ENCODE measurements around the gene BBS10.
A peak's percentile ranks its signal among the peaks of the same experiment; 100 is the strongest.

The BBS10 gene

GRCh38 chr12:76348079-76348901 lies at the start of gene BBS10:
TSS of gene BBS10 (minus strand) at chr12:76348415. CDS start at chr12:76348358, 57 bp downstream.
- TF ChIP-seq, protein P1, sequence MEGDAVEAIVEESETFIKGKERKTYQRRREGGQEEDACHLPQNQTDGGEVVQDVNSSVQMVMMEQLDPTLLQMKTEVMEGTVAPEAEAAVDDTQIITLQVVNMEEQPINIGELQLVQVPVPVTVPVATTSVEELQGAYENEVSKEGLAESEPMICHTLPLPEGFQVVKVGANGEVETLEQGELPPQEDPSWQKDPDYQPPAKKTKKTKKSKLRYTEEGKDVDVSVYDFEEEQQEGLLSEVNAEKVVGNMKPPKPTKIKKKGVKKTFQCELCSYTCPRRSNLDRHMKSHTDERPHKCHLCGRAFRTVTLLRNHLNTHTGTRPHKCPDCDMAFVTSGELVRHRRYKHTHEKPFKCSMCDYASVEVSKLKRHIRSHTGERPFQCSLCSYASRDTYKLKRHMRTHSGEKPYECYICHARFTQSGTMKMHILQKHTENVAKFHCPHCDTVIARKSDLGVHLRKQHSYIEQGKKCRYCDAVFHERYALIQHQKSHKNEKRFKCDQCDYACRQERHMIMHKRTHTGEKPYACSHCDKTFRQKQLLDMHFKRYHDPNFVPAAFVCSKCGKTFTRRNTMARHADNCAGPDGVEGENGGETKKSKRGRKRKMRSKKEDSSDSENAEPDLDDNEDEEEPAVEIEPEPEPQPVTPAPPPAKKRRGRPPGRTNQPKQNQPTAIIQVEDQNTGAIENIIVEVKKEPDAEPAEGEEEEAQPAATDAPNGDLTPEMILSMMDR (IDR thresholded peaks at IDR 0.05), result peak; percentile 37 to 41
- intact Hi-C loops (cut with DNase I; ENCODE audit: low total_unique reads), result loop anchor here (10.0 kb wide), 2 partner anchors 207 to 263 kb away; partner anchors contain the start of genes NAP1L1 and OSBPL8
- peak within 1 kb of the TSS; percentile 90 for H3K27ac ChIP-seq

GRCh38 chr12:76391461-76391860 lies 43.2 kb upstream of the BBS10 start:
- TF ChIP-seq, protein P1 (IDR thresholded peaks at IDR 0.05), result no peak
- intact Hi-C loops (cut with DNase I; ENCODE audit: low total_unique reads), result no loop called here
- Histone ChIP-seq H3K36me3 (peaks cover 26 to 36% (median 26%) of the 10 kb centered on the region in 3 donors), H3K27me3 (no peaks in the 10 kb centered on the region), H3K4me1 (no peaks in the 10 kb centered on the region), H3K27ac (no peak overlapping the region), H3K9me3 (no peaks in the 10 kb centered on the region), H3K4me3 (no peak overlapping the region)
- DNase-seq, result no peak

More at GRCh38 chr12:76348079-76348901, at the start of gene BBS10:
- DNase-seq, result peak; percentile 86 to 95
- Histone ChIP-seq H3K4me1 (peaks cover 0 to 24% (median 10%) of the 10 kb centered on the region in 4 donors), H3K27me3 (no peaks in the 10 kb centered on the region), H3K4me3 (peak within 1 kb of the TSS; percentile 86 to 89), H3K36me3 (no peaks in the 10 kb centered on the region), H3K9me3 (no peaks in the 10 kb centered on the region)

DNA sequence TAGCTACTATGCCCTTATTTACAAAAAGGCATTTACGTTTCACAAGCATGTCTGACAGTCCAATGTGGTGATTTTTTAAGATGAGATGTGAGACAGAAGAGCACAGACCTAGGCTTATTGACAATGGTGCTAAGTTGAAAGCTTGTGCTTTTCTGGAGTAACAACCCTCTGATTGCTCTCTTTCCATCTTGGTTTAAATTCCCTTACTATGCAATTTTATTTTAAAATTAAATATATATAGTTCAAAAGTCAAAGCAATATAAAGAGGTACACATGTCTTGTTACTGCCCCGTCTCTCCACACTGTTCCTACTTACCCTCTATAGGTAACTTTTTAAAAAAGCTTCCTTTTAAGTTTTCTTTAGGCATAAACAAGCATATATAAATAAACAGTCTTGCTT lies 39.4 kb upstream of the BBS10 start:
- Histone ChIP-seq H3K4me1 (no peaks in the 10 kb centered on the region), H3K27ac (no peak overlapping the region), H3K4me3 (no peak overlapping the region), H3K27me3 (no peaks in the 10 kb centered on the region), H3K9me3 (no peaks in the 10 kb centered on the region), H3K36me3 (peaks cover 27 to 44% (median 34%) of the 10 kb centered on the region in 3 donors)
- intact Hi-C loops (cut with DNase I; ENCODE audit: low total_unique reads), result no loop called here
- TF ChIP-seq, protein P1 (IDR thresholded peaks at IDR 0.05), result no peak
- DNase-seq, result no peak

- no peaks in the 10 kb centered on the region for H3K27me3 ChIP-seq
- TF ChIP-seq, protein P1 (IDR thresholded peaks at IDR 0.05), result no peak
- intact Hi-C loops (cut with DNase I; ENCODE audit: low total_unique reads), result no loop called here
Measured at GRCh38 chr12:76384560-76384959, 36.3 kb upstream of the BBS10 start.

GRCh38 chr12:76383988-76384387 lies 35.8 kb upstream of the BBS10 start:
- Histone ChIP-seq H3K27ac (no peak overlapping the region), H3K27me3 (no peaks in the 10 kb centered on the region), H3K4me1 (no peaks in the 10 kb centered on the region), H3K36me3 (peaks cover 14 to 27% (median 18%) of the 10 kb centered on the region in 3 donors), H3K4me3 (no peak overlapping the region), H3K9me3 (no peaks in the 10 kb centered on the region)
- no peak for DNase-seq
- TF ChIP-seq, protein P1 (IDR thresholded peaks at IDR 0.05), result no peak
- intact Hi-C loops (cut with DNase I; ENCODE audit: low total_unique reads), result no loop called here

More at GRCh38 chr12:76384560-76384959, 36.3 kb upstream of the BBS10 start:
- Histone ChIP-seq H3K27ac (no peak overlapping the region), H3K4me1 (no peaks in the 10 kb centered on the region), H3K9me3 (no peaks in the 10 kb centered on the region), H3K4me3 (no peak overlapping the region), H3K36me3 (peaks cover 20 to 27% (median 22%) of the 10 kb centered on the region in 3 donors)
- DNase-seq, result no peak

Measured in tibial artery (tissue), 4 donors.